Stimulated activated CD8-positive, alpha-beta memory T cell treated with anti-CD3 and anti-CD28 coated beads, Interleukin-12 subunit alpha, Interleukin-12 subunit beta, amount 100 ng/mL, for 1 hour (primary cell): ENCODE data around the gene TPSD1.
"Not testable (repeated sequence)": the region's sequence is repeated elsewhere in the genome, so short reads cannot be mapped to it uniquely, and the experiment has no call there.

Experiments used
- DNase-seq: peaks from one replicate; pipeline ENCODE4 v3.0.0-alpha.2; 2020; ENCODE audit warnings: low read depth

The TPSD1 gene

DNA sequence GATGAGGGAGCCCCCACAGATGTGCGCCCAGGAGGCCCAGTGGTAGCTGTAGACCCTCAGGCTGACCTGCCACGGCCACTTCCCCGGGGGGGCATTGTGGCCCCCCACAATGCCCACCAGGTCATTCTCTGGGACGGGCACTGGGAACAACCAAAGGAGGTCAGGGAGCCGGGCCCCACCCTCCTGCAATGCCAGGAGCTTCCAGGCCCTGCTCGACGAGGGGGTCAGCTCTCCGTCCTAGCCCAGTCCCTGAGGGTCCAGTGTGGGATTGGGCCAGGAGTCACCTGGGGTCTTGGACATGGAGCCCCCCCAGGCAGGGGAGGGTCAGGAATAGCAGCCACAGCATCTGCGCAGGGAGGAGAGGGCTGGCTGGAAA is 7.0 kb downstream of the TPSD1 start:
- no peak for DNase-seq

DNA sequence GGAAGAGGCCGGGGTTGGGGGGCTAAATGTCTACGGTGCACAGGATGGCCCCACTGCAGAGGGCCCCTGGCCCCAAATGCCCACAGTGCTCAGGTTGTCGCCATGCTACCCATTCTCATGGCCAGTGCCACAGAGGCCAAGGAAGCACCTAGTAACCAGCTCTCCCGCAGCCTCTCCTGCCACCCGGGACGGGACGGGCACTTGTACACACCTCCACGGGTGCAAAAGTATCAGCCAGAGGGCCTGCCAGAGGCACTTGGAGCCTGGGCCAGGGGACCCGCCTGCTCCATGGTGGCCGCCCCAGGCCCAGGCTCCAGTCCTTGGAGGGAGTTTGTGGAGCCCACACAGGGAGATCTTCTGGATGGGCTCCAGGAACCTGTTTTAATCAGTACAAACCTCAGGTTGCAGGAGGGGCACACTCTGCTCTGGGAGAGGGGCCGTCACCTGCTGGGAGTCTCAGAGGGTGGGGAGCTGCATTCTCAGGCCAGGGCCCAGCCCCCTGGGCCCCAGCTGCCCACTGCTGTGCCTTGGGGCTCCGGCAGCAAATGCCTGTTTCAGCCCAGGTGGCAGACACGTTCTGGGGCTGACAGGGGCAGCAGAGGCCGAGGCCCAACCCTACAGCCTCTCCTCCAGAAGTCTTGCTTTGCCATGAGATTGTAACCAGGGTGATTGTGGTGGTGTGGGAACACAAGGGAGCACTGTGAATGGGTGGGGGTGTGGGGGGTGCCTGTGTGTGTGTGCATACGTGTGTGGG is 7.9 kb downstream of the TPSD1 start:
- DNase-seq, result no peak

DNA sequence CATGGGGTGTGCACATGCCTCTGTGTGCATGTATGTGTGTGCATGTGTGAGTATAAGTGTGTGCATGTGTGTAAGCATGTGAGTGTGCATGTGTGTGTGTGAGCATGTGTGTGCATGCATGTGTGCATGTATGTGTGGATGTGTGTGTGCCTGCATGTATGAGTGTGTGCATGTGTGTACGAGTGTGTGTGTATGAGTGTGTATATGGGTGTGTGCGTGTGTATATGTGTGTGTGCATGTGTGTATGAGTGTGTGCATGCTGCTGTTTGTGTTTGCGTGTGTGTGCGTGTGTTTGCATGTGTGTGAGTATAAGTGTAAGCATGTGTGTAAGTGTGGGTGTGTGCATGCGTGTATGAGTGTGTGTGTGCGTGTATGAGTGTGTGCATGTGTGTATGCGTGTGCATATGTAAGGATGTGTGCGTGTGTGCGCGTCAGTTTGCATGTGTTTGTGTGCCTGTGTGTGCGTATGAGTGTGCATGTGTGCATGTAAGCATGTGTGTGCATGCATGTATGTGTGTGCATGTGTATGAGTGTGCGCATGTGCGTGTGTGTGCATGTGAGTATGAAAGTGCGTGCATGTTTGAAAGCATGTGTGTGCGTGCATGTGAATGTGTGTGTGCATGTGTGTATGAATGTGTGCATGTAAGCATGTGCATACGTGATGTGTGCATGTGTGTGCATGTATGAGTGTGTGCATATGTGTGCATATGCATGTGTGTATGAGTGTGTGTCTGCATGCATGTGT is 8.6 kb downstream of the TPSD1 start:
- no peak for DNase-seq

DNA sequence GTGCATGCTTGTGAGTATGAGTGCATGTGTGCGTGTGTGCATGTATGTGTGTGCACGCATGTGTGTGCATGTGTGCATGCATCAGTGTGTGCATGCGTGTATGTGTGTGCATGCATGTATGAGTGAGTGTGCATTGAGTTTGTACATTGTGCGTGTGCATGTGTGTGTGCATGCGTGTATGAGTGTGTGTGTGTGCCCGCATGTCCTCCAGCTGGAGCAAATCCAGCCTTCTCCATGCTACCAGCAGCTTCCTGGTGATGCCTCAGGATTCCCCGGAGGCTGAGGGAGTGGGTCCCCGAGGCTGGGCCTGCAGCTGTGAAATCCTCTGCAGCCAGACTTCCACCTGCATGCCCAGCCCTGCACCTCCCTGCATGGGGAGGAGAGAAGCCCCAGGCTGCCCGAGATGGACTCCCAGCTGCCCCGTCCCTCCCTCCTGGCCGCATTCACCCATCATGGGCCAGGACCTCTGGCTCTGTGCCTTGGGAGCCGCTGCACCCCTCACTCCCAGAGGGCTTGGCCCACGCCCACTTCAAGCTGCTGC is 9.3 kb downstream of the TPSD1 start:
- DNase-seq, result no peak

DNA sequence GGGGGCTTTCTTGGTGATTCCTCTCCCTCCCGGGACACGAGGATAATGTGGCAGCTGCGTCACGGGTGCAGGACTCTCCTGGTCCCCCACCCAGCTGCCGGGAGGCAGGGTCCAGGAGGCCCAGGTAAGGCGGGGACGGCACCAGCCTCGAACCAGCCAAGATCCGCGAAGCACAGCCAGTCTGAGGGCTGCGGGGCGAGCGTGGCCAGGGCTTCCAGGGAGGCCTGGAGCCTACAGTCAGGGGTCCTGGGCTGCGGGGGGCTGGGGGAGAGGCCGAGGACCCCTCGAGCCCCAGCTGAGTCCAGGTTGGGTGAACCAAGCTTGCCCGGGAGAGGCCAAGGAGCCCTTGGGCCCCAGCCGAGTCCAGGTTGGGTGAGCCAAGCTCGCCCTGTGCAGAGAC is 10.0 kb downstream of the TPSD1 start:
- DNase-seq, result no peak

DNA sequence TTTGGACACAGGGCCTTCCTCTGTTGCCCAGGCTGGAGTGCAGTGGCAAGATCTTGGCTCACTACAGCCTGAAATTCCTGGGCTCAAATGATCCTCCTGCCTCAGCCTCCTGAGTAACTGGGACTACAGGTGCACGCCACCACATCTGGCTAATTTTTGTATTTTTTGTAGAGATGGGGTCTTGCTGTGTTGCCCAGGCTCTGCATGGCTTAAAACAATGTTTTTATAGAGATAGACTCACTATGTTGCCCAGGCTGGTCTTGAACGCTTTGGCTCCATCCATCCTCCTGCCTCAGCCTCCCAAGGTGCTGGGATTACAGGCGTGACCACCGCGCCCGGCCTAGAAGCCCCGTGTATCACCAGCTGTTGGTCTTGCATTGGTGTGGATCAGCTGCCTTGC is 13.5 kb downstream of the TPSD1 start:
- not testable (repeated sequence) for DNase-seq

DNA sequence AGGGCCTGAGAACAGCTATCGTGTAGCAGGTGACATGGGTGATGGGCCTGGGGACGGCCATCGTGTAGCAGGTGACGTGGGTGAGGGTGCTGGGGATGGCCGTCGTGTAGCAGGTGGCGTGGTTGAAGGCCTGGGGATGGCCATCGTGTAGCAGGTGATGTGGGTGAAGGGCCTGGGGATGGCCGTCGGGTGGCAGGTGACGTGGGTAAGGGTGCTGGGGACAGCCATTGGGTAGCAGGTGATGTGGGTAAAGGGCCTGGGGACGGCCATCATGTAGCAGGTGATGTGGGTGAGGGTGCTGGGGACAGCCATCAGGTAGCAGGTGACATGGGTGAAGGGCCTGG is 15.5 kb downstream of the TPSD1 start:
- no peak for DNase-seq

DNA sequence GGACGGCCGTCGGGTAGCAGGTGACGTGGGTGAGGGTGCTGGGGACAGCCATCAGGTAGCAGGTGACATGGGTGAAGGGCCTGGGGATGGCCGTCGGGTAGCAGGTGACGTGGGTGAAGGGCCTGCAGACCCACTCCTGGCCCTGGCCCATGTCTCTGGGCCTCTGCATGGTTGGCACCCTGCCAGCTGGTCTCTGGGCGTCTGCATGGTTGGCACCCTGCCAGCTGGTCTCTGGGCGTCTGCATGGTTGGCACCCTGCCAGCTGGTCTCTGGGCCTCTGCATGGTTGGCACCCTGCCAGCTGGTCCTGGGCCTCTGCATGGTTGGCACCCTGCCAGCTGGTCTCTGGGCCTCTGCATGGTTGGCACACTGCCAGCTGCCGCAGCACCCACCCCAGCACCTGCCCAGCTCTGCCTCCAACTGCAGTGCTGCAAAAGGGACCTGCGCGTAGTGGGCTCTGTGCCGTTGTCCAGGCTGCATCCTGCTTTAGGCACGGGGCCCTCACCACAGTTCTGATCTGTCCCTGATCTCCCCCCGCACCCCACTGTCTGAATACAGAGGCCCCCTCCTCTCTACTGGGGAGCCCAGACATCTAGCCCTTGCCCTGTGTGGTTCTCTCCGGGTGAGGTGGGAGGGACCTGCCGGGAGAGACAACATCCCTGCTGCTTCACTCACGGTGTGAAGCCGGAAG is 16.0 kb downstream of the TPSD1 start:
- DNase-seq, result not testable (repeated sequence)

DNA sequence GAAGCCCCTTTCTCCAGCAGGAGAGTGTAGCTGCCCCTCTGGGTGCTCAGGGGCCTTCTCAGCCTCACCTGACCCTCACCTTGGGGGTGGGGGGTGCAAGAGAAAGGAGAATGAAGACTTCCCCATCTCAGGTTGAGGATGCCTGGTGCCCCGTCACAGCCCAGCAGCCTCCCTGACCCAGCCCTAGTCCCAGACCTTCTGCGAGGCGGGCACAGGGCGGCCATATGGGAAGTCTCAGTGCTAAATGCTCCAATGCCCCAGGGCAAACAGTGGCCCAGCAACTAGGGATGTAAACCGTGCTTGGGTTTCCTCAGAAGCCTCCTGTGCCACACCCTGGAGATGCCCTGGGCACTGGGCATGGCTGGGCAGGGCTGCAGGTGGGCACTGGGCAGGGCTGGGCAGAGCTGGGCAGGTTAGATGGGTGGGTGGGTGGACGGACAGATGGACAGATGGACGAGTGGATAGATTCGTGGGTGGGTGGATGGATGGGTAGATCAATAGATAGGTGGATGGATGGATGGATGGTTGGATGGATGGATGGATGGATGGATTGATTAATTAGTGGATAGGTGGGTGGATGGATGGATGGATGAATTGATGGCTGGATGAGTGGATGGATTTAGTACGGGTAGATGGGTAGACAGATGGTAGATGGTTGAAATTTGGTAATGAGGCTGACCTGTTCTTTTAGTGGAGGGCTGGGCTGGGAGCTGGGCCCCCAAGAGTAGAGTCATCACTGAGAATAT is 16.8 kb downstream of the TPSD1 start:
- no peak for DNase-seq

DNA sequence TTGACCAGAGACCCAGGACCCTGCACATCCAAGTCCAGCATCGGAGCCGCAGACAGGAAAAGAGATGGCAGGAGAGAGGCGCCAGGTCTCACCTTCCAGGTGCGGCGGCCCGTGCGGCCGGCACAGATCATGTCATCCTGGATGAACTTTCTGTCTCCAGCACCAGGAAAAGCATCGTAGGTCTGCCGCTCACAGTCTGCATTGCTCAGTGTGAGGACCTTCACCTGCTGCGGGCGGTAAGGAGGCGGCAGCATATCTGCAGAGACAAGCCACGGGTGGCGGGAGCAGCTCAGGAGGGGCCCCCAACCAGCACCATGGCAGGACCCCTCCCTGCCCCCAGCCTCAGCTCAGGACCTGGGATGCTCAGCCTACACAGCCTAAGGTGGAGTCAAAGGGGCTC is 17.9 kb downstream of the TPSD1 start:
- DNase-seq, result no peak

DNA sequence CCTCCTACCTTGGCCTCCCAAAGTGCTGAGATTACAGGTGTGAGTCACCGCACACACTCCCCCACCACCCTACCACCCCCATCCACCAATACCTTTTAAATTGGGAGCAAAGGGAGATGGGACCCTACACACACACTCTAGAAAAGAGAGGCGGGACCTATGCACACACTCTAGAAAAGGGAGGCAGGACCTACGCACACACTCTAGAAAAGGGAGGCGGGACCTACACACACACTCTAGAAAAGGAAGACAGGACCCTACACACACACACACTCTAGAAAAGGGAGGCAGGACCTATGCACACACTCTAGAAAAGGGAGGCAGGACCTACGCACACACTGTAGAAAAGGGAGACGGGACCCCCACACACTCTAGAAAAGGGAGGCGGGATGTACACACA is 18.9 kb downstream of the TPSD1 start:
- DNase-seq, result no peak

DNA sequence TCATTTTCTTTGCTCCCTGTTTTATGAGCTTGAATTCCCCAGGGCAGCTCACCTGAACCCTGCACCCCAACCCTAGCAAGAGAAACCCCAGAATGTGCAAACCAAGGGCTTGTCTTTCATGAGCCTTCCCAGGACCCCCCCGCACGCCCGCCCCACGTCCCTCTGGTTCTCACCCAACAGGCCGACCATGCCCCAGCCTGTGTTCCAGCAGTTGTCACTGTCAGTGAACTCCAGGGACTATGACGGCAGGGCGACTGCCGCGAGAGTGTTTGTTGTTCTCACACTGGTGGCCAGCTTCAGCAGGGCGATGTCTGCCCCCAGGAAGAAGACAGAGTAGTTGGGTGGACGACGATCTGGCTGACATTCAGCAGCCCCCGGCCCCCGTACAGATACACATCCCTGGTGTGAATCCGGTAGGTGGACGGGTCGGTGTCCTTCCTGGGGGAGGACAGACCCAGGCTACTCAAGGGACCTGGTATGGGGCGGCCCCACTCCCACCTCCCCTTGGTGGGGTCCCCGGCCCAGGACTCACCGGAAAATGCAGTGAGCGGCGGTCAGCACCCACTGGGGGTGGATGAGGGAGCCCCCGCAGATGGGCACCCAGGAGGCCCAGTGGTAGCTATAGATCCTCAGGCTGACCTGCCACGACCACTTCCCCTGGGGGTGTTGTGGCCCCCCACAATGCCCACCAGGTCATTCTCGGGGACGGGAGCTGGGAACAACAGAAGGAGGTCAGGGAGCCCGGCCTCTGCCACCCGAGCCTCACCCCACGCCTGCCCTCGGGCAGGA is 20.1 kb downstream of the TPSD1 start:
- DNase-seq, result no peak

DNA sequence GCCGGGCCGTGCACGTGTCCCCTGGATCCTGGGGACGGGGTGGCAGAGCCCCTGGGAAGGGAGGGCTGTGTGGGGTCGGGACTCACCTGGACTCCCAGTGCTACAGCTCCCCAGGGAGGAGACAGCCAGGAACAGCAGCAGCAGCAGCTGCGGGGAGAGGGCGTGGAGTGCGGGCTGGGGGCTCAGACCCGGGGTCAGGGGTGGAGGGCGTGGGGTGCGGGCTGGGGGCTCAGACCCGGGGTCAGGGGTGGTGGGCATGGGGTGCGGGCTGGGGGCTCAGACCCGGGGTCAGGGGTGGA is 20.7 kb downstream of the TPSD1 start:
- DNase-seq, result no peak

DNA sequence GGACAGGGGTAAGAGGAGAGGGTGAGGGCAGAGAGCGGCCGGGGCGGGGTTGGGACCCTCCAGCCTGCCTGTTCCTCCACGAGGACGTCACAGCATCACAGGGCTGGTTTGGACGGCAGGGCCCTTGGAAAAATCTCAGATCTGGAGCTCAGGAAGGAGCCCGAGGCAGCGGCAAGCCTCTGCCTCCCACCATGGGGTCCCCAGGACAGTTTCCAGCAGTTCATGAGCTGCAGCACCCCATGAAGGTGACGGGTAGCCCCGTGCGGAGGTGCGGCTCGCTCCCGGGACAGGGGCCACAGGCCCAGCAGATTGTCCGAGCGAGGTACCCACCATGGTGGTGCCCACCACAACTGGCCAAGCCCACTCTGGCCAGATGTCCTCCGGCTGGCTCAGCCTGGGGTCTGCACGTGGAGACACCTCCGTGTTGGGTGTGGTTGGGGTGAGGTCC is 21.3 kb downstream of the TPSD1 start:
- DNase-seq, result no peak

DNA sequence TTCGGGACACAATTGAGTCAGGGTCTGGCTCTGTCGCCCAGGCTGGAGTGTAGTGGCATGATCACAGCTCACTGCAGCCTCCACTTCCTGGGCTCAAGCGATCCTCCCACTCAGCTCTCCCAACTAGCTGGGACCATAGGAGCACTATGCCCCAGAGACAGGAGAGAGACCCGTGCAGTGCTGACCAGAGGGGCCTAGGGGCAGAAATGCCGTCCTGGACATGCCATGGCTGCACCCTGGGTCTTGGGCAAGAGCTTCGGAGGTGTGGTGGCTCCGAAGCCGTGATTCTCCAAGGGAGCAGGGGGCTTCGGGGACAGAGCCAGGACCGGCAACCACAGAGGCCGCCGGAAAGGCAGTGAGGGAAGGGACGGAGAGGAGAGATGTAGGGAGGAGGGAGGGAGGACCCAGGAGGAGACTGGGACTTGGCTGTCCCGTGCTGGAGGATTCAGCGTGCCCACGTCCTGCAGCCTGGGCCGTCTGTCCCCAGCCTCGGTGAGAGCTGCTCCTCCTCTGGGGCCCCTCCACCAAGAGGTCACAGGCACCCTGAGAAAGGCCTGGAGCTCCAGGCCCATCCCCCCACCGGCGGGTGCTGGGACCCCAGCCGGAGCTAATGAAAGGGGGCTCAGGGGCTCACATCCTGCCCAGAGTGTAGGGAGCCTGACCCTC is 21.9 kb downstream of the TPSD1 start:
- DNase-seq, result no peak

DNA sequence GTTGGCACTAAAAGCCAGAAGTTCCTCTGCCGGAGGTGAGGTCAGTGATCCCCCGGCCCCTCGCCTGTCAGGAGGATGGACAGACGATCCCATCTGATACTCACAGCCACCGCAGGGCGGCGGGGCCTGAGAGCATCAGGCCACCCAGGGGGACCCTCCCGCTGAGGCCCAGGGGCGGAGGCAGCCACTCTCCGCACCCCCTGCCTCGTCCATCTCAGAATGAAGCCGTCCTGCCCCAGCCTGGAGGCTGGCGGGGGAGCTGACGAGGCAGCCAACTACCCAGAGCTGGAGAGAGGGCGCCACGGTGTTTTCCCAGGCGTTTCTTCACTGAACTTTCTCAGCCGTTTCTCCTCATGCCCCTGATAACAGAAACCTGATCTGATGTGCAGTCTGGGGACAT is 22.6 kb downstream of the TPSD1 start:
- DNase-seq, result no peak

DNA sequence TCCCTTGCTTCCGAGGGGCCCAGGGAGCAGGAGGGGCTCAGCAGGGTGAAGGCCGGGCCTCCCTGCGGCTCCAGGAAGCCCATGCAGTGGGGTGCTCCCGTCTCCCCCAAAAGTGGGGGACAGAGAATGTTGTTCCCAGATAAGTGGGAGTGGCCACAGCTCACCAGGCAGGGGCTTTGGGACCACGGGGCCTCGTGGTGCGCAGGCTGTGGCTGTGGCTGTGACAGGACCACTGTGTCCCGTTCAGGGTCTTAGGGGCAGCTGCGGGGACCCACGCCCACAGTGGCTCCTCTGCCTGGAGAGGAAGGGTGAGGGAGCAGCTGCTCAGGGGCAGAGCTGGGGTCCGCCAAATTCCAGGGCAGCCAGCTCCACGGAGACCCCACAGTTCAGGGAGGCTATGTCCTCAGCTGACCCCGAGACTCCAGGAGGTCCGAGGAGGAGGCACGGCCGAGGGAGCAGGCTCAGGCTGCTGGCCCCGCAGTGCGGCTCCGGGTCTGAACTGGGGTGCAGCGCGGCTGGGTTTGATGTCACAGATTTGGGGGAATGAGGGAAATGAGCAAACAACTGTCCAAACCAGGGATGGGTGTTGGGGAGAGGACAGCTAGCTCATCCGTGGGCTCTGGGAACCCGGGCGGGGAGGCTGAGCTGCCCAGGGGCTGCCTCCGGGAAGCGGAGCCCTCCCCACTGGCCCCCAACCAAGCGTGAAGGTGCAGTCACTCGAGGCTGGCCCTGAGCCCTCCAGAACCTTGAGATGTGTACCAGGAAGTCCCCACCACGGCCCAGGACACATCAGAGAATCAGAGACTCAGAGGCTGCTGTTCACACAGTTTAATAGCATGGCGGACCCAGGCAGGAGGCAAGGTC is 23.4 kb downstream of the TPSD1 start:
- no peak for DNase-seq

DNA sequence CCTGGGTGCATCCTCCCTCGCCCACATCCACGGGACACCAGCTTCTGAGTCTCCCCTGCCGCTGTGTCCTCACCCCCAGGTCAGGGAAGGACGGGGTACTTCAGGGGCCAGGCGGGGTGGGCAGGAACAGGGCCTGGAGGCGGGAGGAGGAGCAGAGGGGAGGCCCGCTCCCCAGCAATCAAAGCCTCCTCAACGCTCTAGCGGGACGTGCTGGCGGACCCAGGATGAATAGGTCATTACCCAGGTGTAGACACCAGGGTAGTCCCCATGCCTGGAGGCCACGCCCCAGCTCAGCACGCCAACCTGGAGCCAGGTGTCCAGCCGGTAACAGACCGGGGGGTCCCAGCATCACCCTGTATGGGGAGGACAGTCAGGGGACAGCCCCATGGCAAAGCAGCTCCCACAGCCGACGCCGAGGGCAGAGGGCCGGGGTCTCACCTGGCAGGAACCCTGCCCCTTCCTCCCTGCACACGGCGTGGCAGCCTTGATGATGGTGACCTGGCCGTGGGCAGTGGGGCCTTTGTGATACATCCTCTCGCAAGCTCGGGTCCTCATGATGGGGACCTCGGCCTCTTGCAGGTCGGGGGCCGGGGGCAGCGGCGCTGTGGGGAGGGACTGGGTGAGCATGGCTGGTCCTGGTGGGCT is 24.2 kb downstream of the TPSD1 start:
- no peak for DNase-seq

DNA sequence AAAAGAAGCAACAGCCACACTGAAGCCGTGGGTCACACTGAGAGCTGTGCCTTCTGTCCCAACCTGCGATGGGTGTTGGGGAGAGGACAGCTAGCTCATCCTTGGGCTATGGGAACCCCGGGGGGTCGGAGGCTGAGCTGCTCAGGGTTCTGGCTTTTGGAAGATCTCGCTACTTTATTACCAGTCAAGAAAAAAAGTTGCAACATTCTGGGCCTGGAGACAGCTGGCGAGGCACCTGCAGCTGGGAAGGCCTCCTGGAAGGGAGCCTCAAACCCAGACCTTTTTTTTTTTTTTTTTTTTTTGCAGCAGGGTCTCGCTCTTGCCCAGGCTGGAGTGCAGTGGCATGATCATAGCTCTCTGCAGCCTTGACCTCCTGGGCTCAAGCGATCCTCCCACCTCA is 24.9 kb downstream of the TPSD1 start:
- DNase-seq, result no peak

DNA sequence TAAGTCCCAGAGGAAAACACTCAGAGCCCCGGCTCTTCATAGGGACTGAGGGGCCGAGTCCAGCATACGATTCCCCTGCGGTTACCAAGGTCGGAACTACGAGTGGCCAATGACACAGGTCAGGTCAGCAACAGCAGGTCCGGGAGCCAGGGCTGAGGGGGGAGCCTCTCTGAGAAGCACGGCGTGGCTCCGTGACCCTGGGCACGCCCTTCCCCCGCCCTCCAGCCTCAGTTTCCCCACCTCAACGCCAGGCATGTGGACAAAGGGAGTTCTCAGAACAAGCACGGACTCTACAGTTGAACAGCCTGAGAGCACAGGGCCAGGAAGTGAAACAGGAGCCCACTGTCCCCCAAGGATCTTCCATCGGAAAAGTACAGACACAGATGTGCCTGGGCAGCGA is 25.6 kb downstream of the TPSD1 start:
- DNase-seq, result no peak
